ENCODE results near the gene GPR137. TPM values are rescaled to one million over a fixed set of nuclear protein-coding genes. Genes with fewer than 3 reads are reported as not detected.

The GPR137 gene
- total RNA-seq, 2 experiments from 2014 or later: 18.3 to 52.3 TPM

DNA sequence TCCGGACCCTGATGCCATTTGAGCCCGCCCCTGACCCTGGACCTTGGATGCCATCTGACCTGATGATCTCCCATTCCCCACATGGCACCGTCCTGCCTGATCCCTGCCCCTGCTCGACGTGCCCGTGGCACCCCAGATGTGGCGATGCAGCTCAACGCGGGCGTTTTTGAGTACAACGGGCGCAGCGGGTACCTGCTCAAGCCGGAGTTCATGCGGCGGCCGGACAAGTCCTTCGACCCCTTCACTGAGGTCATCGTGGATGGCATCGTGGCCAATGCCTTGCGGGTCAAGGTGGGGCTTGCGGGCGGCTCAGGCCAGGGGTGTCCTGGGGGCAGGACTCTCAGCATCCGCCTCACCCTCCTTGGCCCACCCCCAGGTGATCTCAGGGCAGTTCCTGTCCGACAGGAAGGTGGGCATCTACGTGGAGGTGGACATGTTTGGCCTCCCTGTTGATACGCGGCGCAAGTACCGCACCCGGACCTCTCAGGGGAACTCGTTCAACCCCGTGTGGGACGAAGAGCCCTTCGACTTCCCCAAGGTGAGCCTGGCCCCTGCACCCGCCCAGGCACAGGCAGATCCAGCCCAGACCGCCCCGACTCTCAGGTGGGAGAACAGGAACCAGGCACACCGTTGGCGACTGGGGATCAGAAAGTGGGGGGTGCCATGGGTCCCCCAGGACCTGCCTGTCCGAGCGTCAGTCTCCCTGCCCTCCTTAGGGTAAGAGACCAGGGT lies 23.2 kb upstream of the GPR137 start:
- H3K79me2 ChIP-seq (ENCODE audit: insufficient read depth, low read depth, low read length): no peaks in the 10 kb centered on the region
- H2AFZ ChIP-seq (ENCODE audit: low read length): no peak overlapping the region
- H4K20me1 ChIP-seq (ENCODE audit: insufficient read depth, low read length): no peaks in the 10 kb centered on the region
- peaks cover 6% of the 10 kb centered on the region for H3K4me1 ChIP-seq (ENCODE audit: insufficient read depth, low read length, poor library complexity, severe bottlenecking)
- no peak overlapping the region for H3K27ac ChIP-seq (ENCODE audit: low read depth, low read length, poor library complexity, severe bottlenecking)
- ChIA-PET CTCF (ENCODE audit: unreplicated experiment) (no interaction called here), POLR2A (no interaction called here)
- H3K4me3 ChIP-seq (ENCODE audit: low read depth, low read length, poor library complexity, severe bottlenecking): no peak overlapping the region
- TF ChIP-seq CTCF (conservative IDR thresholded peaks at IDR 0.05; ENCODE audit: low read length) (no peak), EZH2phosphoT487 (IDR thresholded peaks at IDR 0.05; ENCODE audit: borderline replicate concordance, low read depth, low read length) (no peak)
- H3K9me3 ChIP-seq (ENCODE audit: low read length): no peaks in the 10 kb centered on the region
- BruUV-seq (replicated peaks): no TSS peak
- intact Hi-C loops (cut with micrococcal nuclease; ENCODE audit: unreplicated experiment): no loop called here
- H3K36me3 ChIP-seq (ENCODE audit: insufficient read depth, low read length): no peaks in the 10 kb centered on the region
- no peak overlapping the region for H3K4me2 ChIP-seq (ENCODE audit: low read length)
- DNase-seq (ENCODE audit: low spot score): no peak
- H3K9me2 ChIP-seq (ENCODE audit: insufficient read depth, low read length): no peaks in the 10 kb centered on the region

GRCh38 chr11:64263021-64263946 lies 22.4 kb upstream of the GPR137 start:
- H3K9me3 ChIP-seq (ENCODE audit: low read length): no peaks in the 10 kb centered on the region
- H3K9me2 ChIP-seq (ENCODE audit: insufficient read depth, low read length): no peaks in the 10 kb centered on the region
- intact Hi-C loops (cut with micrococcal nuclease; ENCODE audit: unreplicated experiment): no loop called here
- no peak overlapping the region for H3K4me2 ChIP-seq (ENCODE audit: low read length)
- ChIA-PET CTCF (ENCODE audit: unreplicated experiment) (no interaction called here), POLR2A (no interaction called here)
- H3K4me3 ChIP-seq (ENCODE audit: low read depth, low read length, poor library complexity, severe bottlenecking): no peak overlapping the region
- H3K4me1 ChIP-seq (ENCODE audit: insufficient read depth, low read length, poor library complexity, severe bottlenecking): peaks cover 12% of the 10 kb centered on the region
- TF ChIP-seq EZH2phosphoT487 (IDR thresholded peaks at IDR 0.05; ENCODE audit: borderline replicate concordance, low read depth, low read length) (no peak), CTCF (conservative IDR thresholded peaks at IDR 0.05; ENCODE audit: low read length) (no peak)
- BruUV-seq (replicated peaks): no TSS peak
- no peaks in the 10 kb centered on the region for H3K36me3 ChIP-seq (ENCODE audit: insufficient read depth, low read length)
- DNase-seq (ENCODE audit: low spot score): no peak
- H2AFZ ChIP-seq (ENCODE audit: low read length): no peak overlapping the region
- no peak overlapping the region for H3K27ac ChIP-seq (ENCODE audit: low read depth, low read length, poor library complexity, severe bottlenecking)
- H4K20me1 ChIP-seq (ENCODE audit: insufficient read depth, low read length): no peaks in the 10 kb centered on the region
- H3K79me2 ChIP-seq (ENCODE audit: insufficient read depth, low read depth, low read length): no peaks in the 10 kb centered on the region

GRCh38 chr11:64263947-64264317 lies 21.7 kb upstream of the GPR137 start:
- intact Hi-C loops (cut with micrococcal nuclease; ENCODE audit: unreplicated experiment): no loop called here
- Histone ChIP-seq H3K4me2 (ENCODE audit: low read length) (no peak overlapping the region), H3K36me3 (ENCODE audit: insufficient read depth, low read length) (no peaks in the 10 kb centered on the region), H4K20me1 (ENCODE audit: insufficient read depth, low read length) (no peaks in the 10 kb centered on the region), H3K4me1 (ENCODE audit: insufficient read depth, low read length, poor library complexity, severe bottlenecking) (peaks cover 18% of the 10 kb centered on the region), H3K9me3 (ENCODE audit: low read length) (no peaks in the 10 kb centered on the region), H3K79me2 (ENCODE audit: insufficient read depth, low read depth, low read length) (no peaks in the 10 kb centered on the region), H3K27ac (ENCODE audit: low read depth, low read length, poor library complexity, severe bottlenecking) (no peak overlapping the region), H2AFZ (ENCODE audit: low read length) (no peak overlapping the region), H3K9me2 (ENCODE audit: insufficient read depth, low read length) (no peaks in the 10 kb centered on the region), H3K4me3 (ENCODE audit: low read depth, low read length, poor library complexity, severe bottlenecking) (no peak overlapping the region)
- ChIA-PET CTCF (ENCODE audit: unreplicated experiment) (no interaction called here), POLR2A (no interaction called here)
- DNase-seq (ENCODE audit: low spot score): no peak
- TF ChIP-seq CTCF (conservative IDR thresholded peaks at IDR 0.05; ENCODE audit: low read length): no peak
- TF ChIP-seq EZH2phosphoT487 (IDR thresholded peaks at IDR 0.05; ENCODE audit: borderline replicate concordance, low read depth, low read length): no peak
- no TSS peak for BruUV-seq (replicated peaks)

All from OCI-LY7 (cell line).